Activated CD8-positive, alpha-beta memory T cell treated with anti-CD3 and anti-CD28 coated beads for 36 hours (primary cell): ENCODE results near the gene SLC39A2. TPM values are rescaled to one million over a fixed set of nuclear protein-coding genes. Genes with fewer than 3 reads are reported as not detected.
"Not testable (repeated sequence)": the region's sequence is repeated elsewhere in the genome, so short reads cannot be mapped to it uniquely, and the experiment has no call there.

Experiments used
- CTCF ChIA-PET: fragments of 350-600 bp; sonication (Branson Sonifier 250); formaldehyde crosslinking; loops from one replicate; lab custom pipeline; 2021; ENCODE audit warnings: antibody characterized with exemption; lab: Charles Lee
- POLR2A ChIA-PET: fragments of 350-600 bp; sonication (Branson Sonifier 250); formaldehyde crosslinking; loops from one replicate; lab custom pipeline; 2021; ENCODE audit warnings: antibody characterized with exemption; lab: Charles Lee
- total RNA-seq, 2 experiments: library from RNA; stranded (reverse); gene quantifications; one replicate each; pipeline ENCODE4 v1.2.3, GENCODE V29; 2021

SLC39A2 gene
- total RNA-seq = under 1 TPM in 1 of 2 experiments, not detected in 1; 0.34 TPM

GRCh38 chr14:20998674-20999366 lies at the start of gene SLC39A2:
Gene SLC39A2, plus strand, starts transcription at chr14:20999293. Its CDS starts 154 bp downstream, at chr14:20999447.
- ChIA-PET POLR2A (no interaction called here), CTCF (interaction anchor here (1.0 to 2.3 kb wide), 3 partner anchors 16 to 28 kb away, joined by 3 to 9 read pairs (median 8); no protein-coding TSS in a partner anchor)

GRCh38 chr14:20954736-20955537 lies 44.2 kb upstream of the SLC39A2 start, which contains the start of gene RNASE2:
Gene RNASE2, plus strand, starts transcription at chr14:20955487. Its CDS starts 285 bp downstream, at chr14:20955772.
- CTCF ChIA-PET, POLR2A ChIA-PET: not testable (repeated sequence)

GRCh38 chr14:20955538-20955873 lies 43.6 kb upstream of the SLC39A2 start:
- CTCF ChIA-PET, POLR2A ChIA-PET: not testable (repeated sequence)

GRCh38 chr14:20956376-20956976 lies 42.6 kb upstream of the SLC39A2 start:
- POLR2A ChIA-PET = no interaction called here
- CTCF ChIA-PET = interaction anchor here (1.3 kb wide), 1 partner anchor 14 kb away, joined by 3 read pairs; no protein-coding TSS in a partner anchor

- POLR2A ChIA-PET = not testable (repeated sequence)
- CTCF ChIA-PET = interaction anchor here (4.4 kb wide), 1 partner anchor 12 kb away, joined by 30 read pairs; no protein-coding TSS in a partner anchor
Measured at GRCh38 chr14:20958946-20959345, 40.1 kb upstream of the SLC39A2 start.

GRCh38 chr14:20969336-20969735 lies 29.8 kb upstream of the SLC39A2 start:
- ChIA-PET POLR2A (no interaction called here), CTCF (interaction anchor here (2.4 to 2.7 kb wide), 2 partner anchors 8 to 114 kb away, joined by 17 to 30 read pairs; no protein-coding TSS in a partner anchor)

GRCh38 chr14:20970647-20970982 lies 28.5 kb upstream of the SLC39A2 start:
- ChIA-PET POLR2A (no interaction called here), CTCF (interaction anchor here (0.6 to 2.7 kb wide), 25 partner anchors 10 to 338 kb away, joined by 3 to 30 read pairs (median 4); no protein-coding TSS in a partner anchor)

GRCh38 chr14:20970983-20971704 lies 27.9 kb upstream of the SLC39A2 start:
- ChIA-PET CTCF (interaction anchor here (0.6 to 2.7 kb wide), 33 partner anchors 10 to 339 kb away, joined by 3 to 30 read pairs (median 4); partner anchors contain the start of genes ANG and RNASE7), POLR2A (no interaction called here)

GRCh38 chr14:20971705-20972021 lies 27.4 kb upstream of the SLC39A2 start:
- POLR2A ChIA-PET = no interaction called here
- CTCF ChIA-PET = interaction anchor here (0.7 to 2.7 kb wide), 21 partner anchors 10 to 339 kb away, joined by 3 to 30 read pairs (median 5); partner anchors contain the start of gene RNASE7

- CTCF ChIA-PET = interaction anchor here (0.8 to 1.3 kb wide), 2 partner anchors 116 to 238 kb away, joined by 3 to 4 read pairs; no protein-coding TSS in a partner anchor
- POLR2A ChIA-PET = no interaction called here
Measured at GRCh38 chr14:20973501-20973900, 25.6 kb upstream of the SLC39A2 start.

GRCh38 chr14:20976291-20976690 lies 22.8 kb upstream of the SLC39A2 start:
- CTCF ChIA-PET = no interaction called here
- POLR2A ChIA-PET = interaction anchor here (0.5 kb wide), 1 partner anchor 150 kb away, joined by 5 read pairs; no protein-coding TSS in a partner anchor

- ChIA-PET POLR2A (no interaction called here), CTCF (no interaction called here)
Measured at GRCh38 chr14:20978687-20979086, 20.4 kb upstream of the SLC39A2 start.

GRCh38 chr14:20980906-20981305 lies 18.2 kb upstream of the SLC39A2 start:
- ChIA-PET POLR2A (no interaction called here), CTCF (interaction anchor here (1.4 to 4.6 kb wide), 2 partner anchors 10 to 34 kb away, joined by 4 to 24 read pairs; no protein-coding TSS in a partner anchor)

GRCh38 chr14:20982646-20983369 lies 16.3 kb upstream of the SLC39A2 start:
- ChIA-PET CTCF (interaction anchor here (0.9 to 4.6 kb wide), 3 partner anchors 11 to 109 kb away, joined by 3 to 24 read pairs (median 4); no protein-coding TSS in a partner anchor), POLR2A (no interaction called here)

- POLR2A ChIA-PET, CTCF ChIA-PET: not testable (repeated sequence)
Measured at GRCh38 chr14:20985650-20986049, 13.4 kb upstream of the SLC39A2 start.

- ChIA-PET POLR2A (no interaction called here), CTCF (no interaction called here)
Measured at GRCh38 chr14:20986811-20987210, 12.3 kb upstream of the SLC39A2 start.

- CTCF ChIA-PET = interaction anchor here (0.8 kb wide), 1 partner anchor 18 kb away, joined by 3 read pairs; no protein-coding TSS in a partner anchor
- POLR2A ChIA-PET = no interaction called here
Measured at GRCh38 chr14:20988717-20989470, 10.2 kb upstream of the SLC39A2 start.
